GM21367 (cell line): Measurements from ENCODE around the gene NF1.
"Not testable (repeated sequence)": the region's sequence is repeated elsewhere in the genome, so short reads cannot be mapped to it uniquely, and the experiment has no call there.

Source experiments
- ATAC-seq: cut with Tn5 transposase; IDR thresholded peaks from one replicate; pipeline ENCODE4 v1.9.1; 2021; ENCODE audit not compliant: unreplicated experiment

Gene NF1

DNA sequence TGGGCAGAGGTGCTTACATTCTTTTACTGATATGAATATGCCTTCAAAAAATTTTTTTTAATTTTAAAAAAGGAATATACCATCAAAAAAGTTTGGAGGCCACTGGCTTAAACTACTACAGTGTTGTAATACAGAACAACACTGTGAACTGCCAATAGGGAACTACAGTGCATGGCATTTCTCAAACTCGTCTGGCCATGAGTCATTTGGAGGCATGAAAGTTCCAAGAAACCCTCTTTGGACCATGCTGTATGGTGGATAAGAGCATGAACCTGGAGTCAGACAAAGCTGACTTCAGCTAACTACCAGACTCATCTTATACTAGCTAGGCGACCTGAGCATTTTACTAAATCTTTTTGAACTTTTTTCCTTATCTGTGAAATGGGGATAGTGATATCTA lies 9.2 kb upstream of the NF1 start:
- no peak for ATAC-seq

DNA sequence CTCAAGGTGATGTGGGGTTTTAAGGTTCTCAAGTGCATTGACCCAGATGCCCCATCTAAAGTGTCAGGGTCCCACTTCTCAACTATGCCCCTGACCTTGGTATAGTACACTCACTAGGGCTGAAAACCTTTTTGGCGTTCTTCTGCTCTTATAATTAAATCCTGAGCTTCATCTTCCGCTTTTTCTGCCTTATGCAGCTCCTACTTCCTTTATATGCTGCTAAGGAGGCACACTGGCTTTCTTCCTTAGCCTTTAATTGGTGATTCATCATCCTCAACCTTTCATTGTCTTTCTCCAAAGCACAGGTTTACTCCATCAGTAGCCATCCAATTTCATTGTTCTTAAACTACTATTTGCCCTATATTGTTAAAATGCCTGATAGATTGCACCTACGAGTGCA lies 5.3 kb upstream of the NF1 start:
- no peak for ATAC-seq

DNA sequence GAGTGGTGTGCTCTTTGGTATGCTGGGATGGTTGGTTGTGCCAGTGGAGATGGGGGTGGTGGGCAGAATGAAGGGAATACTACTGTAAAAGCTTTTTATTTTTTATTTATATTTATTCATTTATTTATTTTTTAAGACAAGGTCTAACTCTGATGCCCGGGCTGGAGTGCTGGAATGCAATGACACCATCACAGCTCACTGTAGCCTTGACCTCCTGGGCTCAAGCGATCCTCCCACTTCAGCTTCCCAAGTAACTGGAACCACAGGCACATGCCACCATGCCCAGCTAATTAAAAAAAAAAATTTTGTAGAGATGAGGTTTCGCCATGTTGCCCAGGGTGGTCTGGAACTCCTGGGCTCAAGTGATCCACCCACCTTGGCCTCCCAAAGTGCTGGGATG lies 4.1 kb upstream of the NF1 start:
- ATAC-seq = not testable (repeated sequence)

DNA sequence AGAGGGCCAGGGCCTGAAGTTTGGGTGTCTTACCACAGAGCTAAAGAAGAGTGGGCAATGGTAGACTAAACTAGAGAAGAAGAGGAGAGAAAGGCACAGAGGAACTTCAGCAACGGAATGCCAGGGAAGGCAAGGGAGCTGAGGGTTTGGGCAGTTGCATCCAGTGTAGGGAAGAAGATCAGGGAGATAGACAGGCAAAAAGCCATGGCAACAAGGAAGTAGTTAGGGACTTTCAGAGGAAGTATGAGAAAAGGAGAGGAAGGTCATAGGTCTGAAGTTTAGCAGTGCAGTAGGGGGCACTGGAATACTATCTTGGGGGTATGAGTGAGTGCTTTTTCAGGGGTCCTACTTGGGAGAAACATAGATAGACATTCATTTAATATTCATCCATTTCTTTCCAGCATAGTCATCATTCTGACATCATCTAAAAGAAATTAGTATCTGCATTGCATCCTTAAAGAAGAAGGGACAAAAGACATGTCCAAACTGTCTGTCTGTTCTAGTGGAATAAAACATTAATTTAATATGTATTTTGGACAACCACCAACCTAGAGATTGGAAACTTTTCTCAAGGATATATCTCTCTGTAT lies 2.2 kb upstream of the NF1 start:
- ATAC-seq = no peak

DNA sequence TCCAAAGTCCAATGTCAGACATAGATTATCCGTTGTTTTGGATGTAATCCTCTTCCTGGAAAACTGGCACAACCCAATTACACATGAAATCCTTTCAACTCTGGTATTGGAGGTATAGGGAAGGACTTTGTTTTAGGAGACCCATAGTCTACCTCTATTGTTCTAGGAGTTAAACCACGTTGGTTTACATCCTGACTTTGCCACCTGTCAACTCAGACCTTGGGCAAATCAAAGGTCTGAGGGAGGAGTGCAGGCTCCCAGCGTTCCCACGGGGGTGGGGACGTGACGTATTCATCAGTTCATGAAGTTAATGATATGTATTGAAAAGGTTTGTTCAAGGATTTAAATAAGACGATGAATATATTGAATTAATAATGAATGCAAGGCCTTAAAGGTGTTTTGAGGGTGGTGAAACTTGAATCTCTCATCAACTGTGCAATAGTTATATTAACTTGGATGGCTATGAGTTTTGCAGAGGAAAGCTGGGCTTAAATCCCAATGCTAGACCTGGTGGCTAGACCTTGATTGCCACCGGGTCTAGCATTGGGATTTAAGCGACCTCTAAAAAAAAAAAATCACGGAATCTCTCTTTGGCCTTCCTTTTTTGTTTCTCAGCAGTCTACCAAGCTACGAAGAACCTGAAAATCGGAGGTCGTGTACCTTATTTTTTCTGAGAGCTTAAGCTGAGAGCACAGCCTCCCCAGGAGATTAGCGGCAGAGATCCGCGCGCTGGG lies 744 bp upstream of the NF1 start:
- peak; percentile 7 for ATAC-seq

DNA sequence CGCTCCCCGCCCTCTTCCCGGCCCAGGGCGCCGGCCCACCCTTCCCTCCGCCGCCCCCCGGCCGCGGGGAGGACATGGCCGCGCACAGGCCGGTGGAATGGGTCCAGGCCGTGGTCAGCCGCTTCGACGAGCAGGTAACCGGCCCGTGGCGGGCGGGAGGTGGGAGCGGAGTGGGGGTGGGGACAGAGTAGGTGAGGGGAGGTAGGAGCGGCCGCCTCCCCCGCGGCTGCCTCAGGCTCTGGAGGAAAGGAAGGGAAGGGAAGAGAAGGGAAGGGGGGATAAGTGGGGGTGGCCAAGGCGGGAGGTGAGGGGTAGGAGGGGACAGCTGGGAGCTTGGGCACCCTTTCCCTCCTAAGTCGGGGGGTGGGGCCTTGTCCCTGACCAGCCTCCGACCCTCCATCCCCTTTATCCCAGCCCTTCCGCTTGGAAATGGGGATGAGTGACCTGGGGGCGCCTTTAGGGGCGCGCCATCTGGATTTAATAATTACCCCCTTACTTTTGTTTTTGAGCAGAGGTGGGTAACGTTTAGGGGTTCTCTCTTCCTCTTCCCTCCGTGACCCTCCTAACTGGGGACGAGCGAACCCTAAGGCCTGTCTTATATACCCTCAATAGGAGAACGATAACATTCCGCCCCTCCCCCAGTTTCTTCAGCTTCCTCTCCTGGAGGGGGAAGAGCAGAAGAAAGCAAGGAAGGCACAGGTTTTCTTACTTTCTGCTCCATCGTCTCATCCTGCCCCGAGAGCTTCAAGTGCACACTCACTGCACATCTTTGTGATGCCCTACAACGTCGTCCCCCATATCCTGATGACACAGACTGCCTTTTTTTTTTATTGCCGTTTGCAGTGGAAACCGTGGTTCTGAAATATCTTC lies 694 bp downstream of the NF1 start:
- no peak for ATAC-seq

DNA sequence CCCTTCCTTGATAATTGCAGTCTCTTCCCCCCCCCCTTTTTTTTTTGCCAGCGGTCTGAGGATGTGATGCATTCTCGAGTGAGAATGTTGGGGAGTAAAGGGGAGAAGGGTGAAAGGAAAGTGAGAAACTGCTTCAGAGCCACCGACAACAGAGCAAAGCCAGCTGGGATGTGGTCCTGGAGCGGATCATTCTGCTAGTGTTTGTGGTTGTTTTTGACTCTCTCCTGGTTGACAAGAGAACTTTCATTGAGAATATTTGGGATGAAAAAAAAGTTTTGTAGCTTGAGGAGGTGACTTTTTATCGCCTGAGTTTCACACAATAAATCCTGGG lies 1.3 kb downstream of the NF1 start:
- ATAC-seq = no peak

DNA sequence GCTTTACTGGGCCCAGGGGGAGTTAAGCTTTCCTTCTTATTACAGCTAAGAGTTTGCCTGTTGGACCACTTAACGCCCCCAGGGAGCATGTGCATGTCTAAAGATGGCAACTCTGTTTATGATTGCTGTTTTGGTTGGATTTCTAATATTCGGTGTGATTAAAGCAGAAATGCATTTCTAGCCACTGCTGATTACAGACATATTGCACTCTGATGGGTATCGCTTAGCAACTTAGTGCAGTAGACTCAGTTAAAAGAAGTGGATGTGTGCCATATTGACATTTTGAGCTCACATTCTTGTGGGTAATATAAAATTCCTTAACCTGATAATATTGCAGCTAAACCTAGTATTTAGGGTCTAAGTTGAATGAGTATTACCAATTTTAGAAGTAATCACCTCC lies 4.2 kb downstream of the NF1 start:
- ATAC-seq = no peak

DNA sequence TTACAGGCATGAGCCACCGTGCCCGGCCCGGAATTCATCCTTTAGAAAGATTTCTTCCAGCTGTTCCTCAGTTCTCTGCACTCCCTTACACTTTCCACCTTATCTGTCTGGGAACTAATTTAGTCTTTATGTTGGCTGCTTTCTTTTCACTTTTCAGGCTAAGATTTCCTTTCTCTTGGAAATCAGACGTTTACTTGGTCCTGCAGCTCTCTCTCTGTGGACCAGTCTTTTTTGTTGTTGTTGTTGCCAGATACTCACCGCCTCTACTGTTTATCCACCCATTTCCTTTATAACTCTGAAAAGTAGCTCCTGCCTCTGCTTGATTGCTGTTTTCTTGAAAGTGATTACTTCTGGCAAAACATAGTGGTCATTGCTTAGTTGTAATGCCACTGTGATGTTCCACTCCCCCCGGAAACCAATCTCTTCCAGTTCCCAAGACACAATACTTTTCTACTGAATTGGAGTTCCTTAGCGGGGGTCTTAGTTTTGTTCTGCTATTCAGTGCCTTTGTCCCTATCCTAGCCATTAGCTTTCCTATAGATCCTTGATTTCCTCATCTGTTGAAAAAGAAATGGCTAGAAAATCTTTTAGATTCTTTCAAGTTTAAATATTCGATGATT lies 6.2 kb downstream of the NF1 start:
- ATAC-seq = no peak

DNA sequence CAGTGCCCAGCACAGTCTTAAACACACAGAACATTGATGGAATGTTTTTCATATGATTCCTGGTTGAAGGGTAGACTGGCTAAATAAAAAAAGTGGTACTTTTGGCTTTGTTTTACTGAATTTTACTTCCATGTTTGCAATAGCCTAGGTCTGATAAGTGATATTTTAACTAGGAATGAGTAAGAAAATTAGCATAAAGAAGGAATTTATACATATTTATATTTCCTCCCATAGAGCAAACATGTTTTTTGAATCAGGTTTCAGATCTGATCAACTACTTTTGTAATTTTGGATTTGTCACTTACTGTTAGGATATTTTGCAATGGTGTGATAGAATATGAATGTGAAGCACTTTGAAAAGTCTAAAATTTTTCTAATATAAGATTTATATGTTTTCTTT lies 7.2 kb downstream of the NF1 start:
- ATAC-seq = no peak

DNA sequence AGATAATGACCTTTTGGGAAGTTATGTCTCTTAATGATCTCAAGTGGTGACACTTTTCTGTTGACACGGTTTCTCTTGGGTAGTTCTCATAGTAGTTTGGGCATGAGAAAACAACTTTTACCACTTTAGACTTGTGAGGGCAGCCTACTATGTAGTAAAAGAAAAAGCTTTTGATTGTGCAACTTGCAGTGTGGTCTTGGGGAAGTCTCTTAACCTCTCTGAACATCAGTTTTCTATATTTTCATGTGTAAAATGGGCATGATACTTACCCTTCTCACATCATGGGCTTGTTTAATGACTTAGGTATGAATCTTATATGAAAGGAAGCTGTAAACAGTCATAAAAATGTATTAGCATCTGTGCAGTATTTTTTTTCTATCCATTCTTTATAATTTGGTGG lies 11.2 kb downstream of the NF1 start:
- no peak for ATAC-seq

DNA sequence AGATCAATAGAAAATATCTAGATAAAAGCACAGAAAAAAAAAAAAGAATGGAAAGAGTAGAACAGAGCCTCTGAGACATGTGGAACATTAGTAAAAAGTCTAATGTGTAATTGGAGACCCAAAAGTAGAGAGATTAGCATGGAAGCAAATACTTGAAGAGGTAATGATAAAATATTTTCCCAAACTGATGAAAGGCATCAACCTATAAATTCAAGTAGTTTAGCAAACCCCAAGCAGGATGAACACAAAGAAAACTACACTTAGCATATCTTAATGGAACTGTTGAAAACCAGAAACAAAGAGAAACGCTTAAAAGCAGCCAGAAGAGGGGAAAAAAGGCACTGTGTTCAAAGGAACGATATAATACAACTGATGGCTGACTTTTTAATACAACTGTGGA lies 16.4 kb downstream of the NF1 start:
- no peak for ATAC-seq

DNA sequence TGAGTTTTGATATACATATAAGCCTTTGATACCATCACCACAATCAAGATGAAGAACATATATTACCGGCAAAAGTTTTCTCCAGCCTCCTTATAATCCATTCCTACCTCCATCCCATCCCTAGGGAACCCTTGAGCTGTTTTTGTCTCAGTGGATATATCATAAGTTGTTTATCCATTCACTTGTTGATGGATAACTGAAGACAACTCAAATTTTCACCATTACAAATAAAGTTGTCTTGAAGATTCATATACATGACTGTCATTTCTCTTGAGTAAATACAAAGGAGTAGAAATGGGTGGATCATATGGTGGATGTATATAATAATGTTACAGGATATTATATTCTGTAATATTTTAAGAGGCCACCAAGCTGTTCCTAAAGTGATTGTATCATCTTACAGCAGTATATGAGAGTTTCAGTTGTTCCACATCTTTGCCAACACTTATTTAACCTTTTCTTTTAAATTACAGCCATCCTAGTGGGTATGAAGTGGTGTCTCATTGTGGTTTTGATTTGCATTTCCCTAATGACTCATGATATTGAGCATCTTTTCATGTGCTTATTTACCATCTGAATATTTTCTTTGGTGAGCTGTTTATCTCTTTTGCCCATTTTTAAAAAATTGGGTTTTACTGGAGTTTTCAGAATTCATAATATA lies 17.4 kb downstream of the NF1 start:
- ATAC-seq = no peak

DNA sequence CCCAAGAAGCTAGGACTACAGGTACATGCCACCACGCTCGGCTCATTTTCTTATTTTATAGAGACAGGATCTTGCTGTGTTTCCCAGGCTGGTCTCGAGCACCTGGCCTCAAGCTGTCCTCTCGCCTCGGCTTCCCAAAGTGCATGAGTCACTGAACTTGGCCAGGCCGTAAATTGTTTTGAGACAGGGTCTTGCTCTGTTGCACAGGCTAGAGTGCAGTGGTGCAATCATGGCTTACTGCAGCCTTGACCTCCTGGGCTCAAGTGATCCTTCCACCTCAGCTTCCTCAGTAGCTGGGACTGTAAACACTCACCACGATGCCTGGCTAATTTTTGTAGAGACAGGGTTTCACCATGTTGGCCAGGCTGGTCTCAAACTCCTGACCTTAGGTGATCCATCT lies 18.6 kb downstream of the NF1 start:
- not testable (repeated sequence) for ATAC-seq

DNA sequence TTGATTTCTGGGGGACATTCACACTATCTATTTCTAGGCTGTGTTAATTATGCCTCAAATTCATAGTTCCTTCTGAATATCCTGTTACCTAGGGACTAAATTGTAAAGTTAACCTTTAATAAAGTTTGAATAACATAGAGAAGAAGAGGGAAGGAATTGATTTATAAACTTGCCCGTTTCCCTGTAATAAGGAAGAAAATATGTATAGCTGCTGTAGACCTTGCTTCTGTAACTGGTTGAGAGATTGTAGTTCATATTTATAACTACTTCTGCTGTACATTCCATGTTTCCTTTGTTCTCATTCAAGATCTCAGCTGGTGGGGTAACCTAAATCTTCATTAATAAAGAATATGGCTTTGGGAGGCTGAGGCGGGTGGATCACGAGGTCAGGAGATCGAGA lies 19.2 kb downstream of the NF1 start:
- ATAC-seq = no peak

DNA sequence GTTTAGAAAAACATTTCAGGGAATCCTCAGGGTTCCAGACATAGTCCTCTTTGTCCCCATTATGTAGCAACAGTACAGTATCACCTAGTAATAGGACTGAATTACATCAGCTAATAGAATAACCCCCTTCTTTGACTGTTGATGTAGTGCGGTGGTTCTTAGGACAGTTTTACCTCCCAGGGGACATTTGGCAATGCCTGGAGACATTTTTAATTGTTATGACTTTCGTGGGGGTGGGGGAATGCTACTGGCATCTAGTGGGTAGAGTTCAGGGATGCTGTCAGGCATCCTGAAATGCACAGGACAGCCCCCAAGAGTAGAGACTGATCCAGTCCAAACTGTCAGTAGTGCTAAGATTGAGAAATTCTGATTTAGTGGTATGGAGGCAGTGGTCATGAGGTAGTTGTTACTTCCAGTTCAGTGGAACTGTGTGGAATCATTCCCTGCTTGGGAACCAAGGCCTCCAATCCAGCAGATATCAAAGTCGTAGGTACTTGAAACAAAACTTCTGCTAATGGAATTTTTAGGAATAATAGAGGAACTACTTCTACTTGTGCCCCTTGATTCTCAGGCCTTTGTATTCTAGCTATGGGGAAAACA lies 20.3 kb downstream of the NF1 start:
- no peak for ATAC-seq

DNA sequence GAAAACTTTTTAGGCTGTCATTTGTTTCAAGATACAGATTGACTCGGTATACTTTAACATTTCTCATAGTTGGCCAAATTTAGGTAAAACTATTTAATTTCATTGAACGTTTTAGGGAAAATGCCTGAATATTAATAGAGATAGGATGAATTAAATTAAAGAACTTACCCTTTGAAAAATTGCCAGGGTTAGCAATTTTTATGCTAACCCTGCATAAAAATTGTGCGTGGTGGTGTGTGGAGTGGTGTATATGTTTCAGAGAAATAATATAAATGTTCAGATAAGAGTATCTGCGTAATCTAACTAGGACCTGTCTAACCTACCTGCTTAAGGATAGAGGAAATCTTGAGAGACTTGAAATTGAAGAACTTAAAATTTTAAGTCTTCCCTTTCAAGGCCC lies 21.4 kb downstream of the NF1 start:
- no peak for ATAC-seq

DNA sequence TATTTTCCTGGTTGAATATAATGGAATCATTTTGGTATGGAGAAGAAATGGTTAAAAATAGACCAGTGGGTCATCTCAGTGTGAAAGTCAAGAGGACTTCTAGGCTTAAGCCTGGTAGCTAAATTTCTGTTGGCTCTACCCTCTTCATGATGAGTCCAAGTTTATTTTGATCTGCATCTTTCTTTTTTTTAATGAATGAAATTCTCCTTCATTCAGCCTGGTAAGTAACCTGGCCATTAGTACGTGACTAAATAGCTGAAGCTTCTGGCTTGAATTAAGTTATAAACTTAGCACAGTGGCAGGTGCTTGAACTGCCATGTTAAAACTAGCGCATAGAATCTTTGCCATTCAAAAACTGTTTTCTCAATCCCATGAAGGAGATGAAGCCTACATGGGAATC lies 28.0 kb downstream of the NF1 start:
- no peak for ATAC-seq

DNA sequence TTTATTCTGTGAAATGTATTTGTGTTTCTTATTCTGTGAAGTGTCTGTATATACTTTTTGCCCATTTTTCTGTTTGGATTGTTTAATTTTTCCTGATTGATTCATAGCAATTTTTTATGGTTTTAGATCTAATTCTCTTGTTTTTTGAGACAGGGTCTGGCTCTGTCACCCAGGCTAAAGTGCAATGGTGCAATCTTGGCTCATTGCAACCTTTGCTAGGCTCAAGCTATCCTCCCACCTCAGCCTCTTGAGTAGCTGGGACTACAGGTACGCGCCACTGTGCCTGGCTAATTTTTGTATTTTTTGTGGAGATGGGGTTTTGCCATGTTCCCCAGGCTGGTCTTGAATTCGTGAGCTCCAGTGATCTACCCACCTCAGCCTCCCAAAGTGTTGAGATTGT lies 31.5 kb downstream of the NF1 start:
- no peak for ATAC-seq

DNA sequence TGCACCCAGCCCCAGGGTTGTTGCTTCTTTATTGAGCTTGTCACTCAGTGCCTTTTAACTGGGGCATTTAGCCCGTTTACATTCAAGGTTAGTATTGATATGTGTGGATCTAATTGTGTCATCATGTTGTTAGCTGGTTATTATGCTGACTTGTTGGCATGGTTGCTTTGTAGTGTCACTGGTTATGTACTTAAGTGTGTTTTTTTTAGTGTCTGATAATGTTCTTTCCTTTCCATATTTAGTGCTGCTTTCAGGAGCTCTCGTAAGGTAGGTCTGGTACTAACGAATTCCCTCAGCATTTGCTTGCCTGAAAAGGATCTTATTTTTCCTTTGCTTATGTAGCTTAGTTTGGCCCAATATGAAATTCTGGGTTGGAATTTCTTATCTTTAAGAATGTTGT lies 33.5 kb downstream of the NF1 start:
- ATAC-seq = no peak
